ENCODE data around the gene TNNI3.
"Not testable (repeated sequence)": the region's sequence is repeated elsewhere in the genome, so short reads cannot be mapped to it uniquely, and the experiment has no call there.

TNNI3 gene

GRCh38 chr19:55157064-55157908 lies at the start of gene TNNI3:
TSS of gene TNNI3 (minus strand) at chr19:55157732. CDS start at chr19:55157589, 143 bp downstream.
- Mint-ChIP-seq H3K4me3 (no peak within 1 kb of the TSS), H3K4me1 (ENCODE audit: low read depth) (peaks cover 8% of the 10 kb centered on the region), H3K36me3 (ENCODE audit: low read depth) (no peaks in the 10 kb centered on the region), H3K27ac (no peak within 1 kb of the TSS), H3K9me3 (peaks cover 4% of the 10 kb centered on the region), H3K27me3 (ENCODE audit: low read depth) (peaks cover 33% of the 10 kb centered on the region)

GRCh38 chr19:55206664-55207500 lies 49.4 kb upstream of the TNNI3 start:
- peaks cover 2% of the 10 kb centered on the region for H3K4me1 Mint-ChIP-seq (ENCODE audit: low read depth)
- peak overlapping the region; percentile 11 for H3K4me3 Mint-ChIP-seq
- no peaks in the 10 kb centered on the region for H3K9me3 Mint-ChIP-seq
- peaks cover 18% of the 10 kb centered on the region for H3K27me3 Mint-ChIP-seq (ENCODE audit: low read depth)
- no peak overlapping the region for H3K27ac Mint-ChIP-seq
- no peaks in the 10 kb centered on the region for H3K36me3 Mint-ChIP-seq (ENCODE audit: low read depth)

DNA sequence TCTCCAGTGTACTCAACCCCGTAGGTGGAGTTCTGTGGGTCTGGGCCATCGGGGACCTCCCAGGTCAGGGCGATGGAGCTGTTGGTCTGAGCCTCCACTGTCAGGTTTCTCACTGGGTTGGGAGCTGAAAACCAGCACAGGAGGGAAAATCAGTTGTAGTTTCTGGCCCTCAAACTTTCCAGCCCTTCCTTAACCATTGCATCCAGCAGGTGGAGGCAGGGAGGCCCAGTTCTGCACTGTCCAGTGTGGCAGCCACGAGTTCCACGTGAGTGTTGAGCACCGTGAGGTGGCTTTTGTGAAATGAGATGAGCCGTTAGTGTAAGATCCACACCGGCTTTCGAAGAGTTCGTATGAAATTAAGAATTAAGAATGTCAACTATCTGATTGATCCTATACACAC lies 44.7 kb upstream of the TNNI3 start:
- H3K27me3 Mint-ChIP-seq (ENCODE audit: low read depth), result peaks cover 16% of the 10 kb centered on the region
- H3K4me1 Mint-ChIP-seq (ENCODE audit: low read depth); H3K36me3 Mint-ChIP-seq (ENCODE audit: low read depth); H3K9me3 Mint-ChIP-seq; H3K27ac Mint-ChIP-seq; H3K4me3 Mint-ChIP-seq: not testable (repeated sequence)

DNA sequence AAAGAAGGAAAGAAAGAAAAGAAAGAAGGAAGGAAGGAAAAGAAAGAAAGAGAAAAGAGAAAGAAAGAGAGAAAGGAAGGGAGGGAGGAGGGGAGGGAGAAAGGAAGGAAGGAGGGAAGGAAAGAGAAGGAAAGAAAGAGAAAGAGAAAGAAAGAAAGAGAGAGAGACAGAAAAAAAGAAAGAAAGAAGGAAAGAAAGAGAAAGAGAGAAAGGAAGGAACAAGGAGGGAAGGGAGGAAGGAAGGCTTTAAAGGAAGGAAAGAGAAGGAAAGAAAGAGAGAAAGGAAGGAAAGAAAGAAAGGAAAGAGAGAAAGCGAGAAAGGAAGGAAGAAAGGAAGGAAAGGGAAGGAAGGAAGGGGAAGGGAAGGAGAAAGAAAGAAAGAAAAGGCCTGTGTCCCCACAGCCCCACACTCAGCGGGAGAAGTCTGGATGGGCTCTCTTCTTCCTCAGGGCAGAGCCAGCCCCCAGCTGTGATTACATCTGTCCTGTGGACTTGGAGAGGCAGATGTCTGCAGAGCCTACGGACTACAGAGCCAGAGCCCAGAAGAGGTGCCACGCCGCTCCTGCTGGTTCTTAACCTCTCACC lies 42.2 kb upstream of the TNNI3 start:
- no peak overlapping the region for H3K4me3 Mint-ChIP-seq
- H3K36me3 Mint-ChIP-seq (ENCODE audit: low read depth), result no peaks in the 10 kb centered on the region
- peaks cover 1% of the 10 kb centered on the region for H3K4me1 Mint-ChIP-seq (ENCODE audit: low read depth)
- H3K27me3 Mint-ChIP-seq (ENCODE audit: low read depth), result peaks cover 14% of the 10 kb centered on the region
- no peaks in the 10 kb centered on the region for H3K9me3 Mint-ChIP-seq
- no peak overlapping the region for H3K27ac Mint-ChIP-seq

DNA sequence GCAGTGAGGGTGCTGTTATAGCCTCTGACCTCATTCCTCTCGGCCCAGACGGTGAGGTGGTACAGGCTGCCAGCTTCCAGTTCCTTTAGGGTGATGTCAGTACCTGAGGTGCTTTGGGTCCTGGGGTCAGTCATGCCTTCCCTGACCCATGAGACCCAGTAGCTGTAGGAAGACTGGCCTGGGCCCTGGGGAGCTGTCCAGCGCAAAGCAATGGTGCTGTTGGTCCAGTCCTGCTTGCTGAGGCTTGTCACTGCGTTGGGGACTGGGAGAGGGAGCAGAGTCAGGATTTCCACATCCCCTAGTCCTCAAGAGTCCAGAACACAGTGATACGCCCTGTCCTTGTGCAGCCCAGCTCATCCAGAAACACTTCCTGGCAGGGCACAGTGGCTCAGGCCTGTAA lies 41.1 kb upstream of the TNNI3 start:
- H3K4me1 Mint-ChIP-seq (ENCODE audit: low read depth), result peaks cover 1% of the 10 kb centered on the region
- H3K9me3 Mint-ChIP-seq, result no peaks in the 10 kb centered on the region
- no peak overlapping the region for H3K4me3 Mint-ChIP-seq
- peaks cover 12% of the 10 kb centered on the region for H3K27me3 Mint-ChIP-seq (ENCODE audit: low read depth)
- H3K27ac Mint-ChIP-seq, result no peak overlapping the region
- no peaks in the 10 kb centered on the region for H3K36me3 Mint-ChIP-seq (ENCODE audit: low read depth)

- Mint-ChIP-seq H3K4me3 (no peak overlapping the region), H3K27ac (no peak overlapping the region), H3K36me3 (ENCODE audit: low read depth) (no peaks in the 10 kb centered on the region), H3K9me3 (no peaks in the 10 kb centered on the region), H3K4me1 (ENCODE audit: low read depth) (peaks cover 1% of the 10 kb centered on the region), H3K27me3 (ENCODE audit: low read depth) (peaks cover 7% of the 10 kb centered on the region)
Measured at GRCh38 chr19:55197528-55197927, 40.0 kb upstream of the TNNI3 start.

DNA sequence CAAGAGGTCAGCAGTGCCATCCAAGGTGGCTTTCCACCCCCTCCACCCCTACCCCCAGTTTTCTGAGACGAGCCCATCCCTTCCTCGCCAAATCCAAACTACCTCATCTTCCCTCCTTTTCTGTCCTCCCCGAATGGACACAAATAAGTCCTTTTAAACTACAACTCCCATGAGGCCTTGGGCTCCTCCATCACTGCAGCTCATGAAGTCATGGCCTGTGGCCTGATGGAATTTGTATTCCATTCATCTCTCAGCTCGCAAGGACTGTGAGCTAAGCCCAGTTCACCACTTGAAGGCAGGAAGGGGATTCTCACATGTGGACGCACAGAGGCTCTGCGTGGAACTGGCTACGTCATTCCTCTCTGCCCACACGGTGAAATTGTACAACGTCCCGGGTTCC lies 39.3 kb upstream of the TNNI3 start:
- Mint-ChIP-seq H3K4me3 (no peak overlapping the region), H3K27me3 (ENCODE audit: low read depth) (peaks cover 7% of the 10 kb centered on the region), H3K36me3 (ENCODE audit: low read depth) (no peaks in the 10 kb centered on the region), H3K9me3 (no peaks in the 10 kb centered on the region), H3K4me1 (ENCODE audit: low read depth) (peaks cover 1% of the 10 kb centered on the region), H3K27ac (no peak overlapping the region)

GRCh38 chr19:55193481-55193880 lies 35.9 kb upstream of the TNNI3 start:
- Mint-ChIP-seq H3K36me3 (ENCODE audit: low read depth) (no peaks in the 10 kb centered on the region), H3K27ac (no peak overlapping the region), H3K4me1 (ENCODE audit: low read depth) (peaks cover 9% of the 10 kb centered on the region), H3K27me3 (ENCODE audit: low read depth) (no peaks in the 10 kb centered on the region), H3K4me3 (no peak overlapping the region), H3K9me3 (no peaks in the 10 kb centered on the region)

- no peaks in the 10 kb centered on the region for H3K9me3 Mint-ChIP-seq
- no peaks in the 10 kb centered on the region for H3K36me3 Mint-ChIP-seq (ENCODE audit: low read depth)
- peaks cover 10% of the 10 kb centered on the region for H3K27me3 Mint-ChIP-seq (ENCODE audit: low read depth)
- H3K4me1 Mint-ChIP-seq (ENCODE audit: low read depth), result peaks cover 12% of the 10 kb centered on the region
- peak overlapping the region; percentile 7 for H3K4me3 Mint-ChIP-seq
- H3K27ac Mint-ChIP-seq, result no peak overlapping the region
Measured at GRCh38 chr19:55189403-55189835, 31.9 kb upstream of the TNNI3 start.

DNA sequence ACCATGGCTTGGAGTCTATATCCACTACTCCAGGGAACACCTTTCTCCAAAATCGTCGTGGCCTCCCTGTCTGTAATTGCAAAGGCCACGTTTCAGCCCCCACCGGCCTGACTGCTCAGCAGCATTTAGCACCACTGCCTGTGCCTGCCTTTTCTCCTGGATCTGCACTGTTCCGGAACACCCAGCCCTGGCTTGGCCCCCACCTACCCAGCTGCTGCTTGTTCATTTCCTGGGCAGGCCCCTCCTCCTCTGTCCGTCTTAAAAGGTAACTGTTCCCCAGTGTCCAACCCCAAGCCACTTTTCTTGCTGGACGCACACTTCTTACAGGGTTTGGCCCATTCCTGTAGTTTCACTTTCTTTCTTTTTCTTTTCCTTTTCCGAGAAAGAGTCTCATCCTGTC lies 31.1 kb upstream of the TNNI3 start:
- H3K9me3 Mint-ChIP-seq, result no peaks in the 10 kb centered on the region
- H3K27me3 Mint-ChIP-seq (ENCODE audit: low read depth), result peaks cover 12% of the 10 kb centered on the region
- peak overlapping the region; percentile 64 for H3K27ac Mint-ChIP-seq
- H3K4me1 Mint-ChIP-seq (ENCODE audit: low read depth), result peaks cover 14% of the 10 kb centered on the region
- H3K4me3 Mint-ChIP-seq, result peak overlapping the region; percentile 26
- no peaks in the 10 kb centered on the region for H3K36me3 Mint-ChIP-seq (ENCODE audit: low read depth)

DNA sequence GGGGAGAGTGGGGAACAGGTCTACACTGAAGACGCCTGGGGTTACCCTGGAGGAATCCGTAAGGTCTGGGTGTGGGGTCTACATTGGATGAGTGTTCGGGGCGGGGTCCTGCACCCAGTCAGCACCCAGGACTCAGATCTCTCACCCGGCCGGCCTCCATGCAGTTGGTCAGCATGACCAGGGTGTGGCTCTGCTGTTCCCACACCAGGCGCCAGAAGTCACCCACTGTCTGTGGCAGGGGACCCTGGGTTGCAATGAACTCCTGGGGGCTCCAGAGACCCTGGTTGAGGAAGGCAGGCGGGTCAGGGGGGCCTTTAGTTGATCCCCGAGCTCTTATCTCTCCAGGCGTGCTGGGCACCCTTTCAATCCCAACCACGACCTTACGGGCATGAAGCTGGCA lies 28.5 kb upstream of the TNNI3 start:
- Mint-ChIP-seq H3K36me3 (ENCODE audit: low read depth) (no peaks in the 10 kb centered on the region), H3K27me3 (ENCODE audit: low read depth) (peaks cover 25% of the 10 kb centered on the region), H3K4me3 (no peak overlapping the region), H3K4me1 (ENCODE audit: low read depth) (peaks cover 14% of the 10 kb centered on the region), H3K9me3 (no peaks in the 10 kb centered on the region), H3K27ac (no peak overlapping the region)

- peaks cover 56% of the 10 kb centered on the region for H3K27me3 Mint-ChIP-seq (ENCODE audit: low read depth)
- H3K4me1 Mint-ChIP-seq (ENCODE audit: low read depth), result peaks cover 16% of the 10 kb centered on the region
- H3K4me3 Mint-ChIP-seq, result no peak overlapping the region
- no peaks in the 10 kb centered on the region for H3K36me3 Mint-ChIP-seq (ENCODE audit: low read depth)
- no peak overlapping the region for H3K27ac Mint-ChIP-seq
- H3K9me3 Mint-ChIP-seq, result no peaks in the 10 kb centered on the region
Measured at GRCh38 chr19:55181740-55182139, 24.2 kb upstream of the TNNI3 start.

DNA sequence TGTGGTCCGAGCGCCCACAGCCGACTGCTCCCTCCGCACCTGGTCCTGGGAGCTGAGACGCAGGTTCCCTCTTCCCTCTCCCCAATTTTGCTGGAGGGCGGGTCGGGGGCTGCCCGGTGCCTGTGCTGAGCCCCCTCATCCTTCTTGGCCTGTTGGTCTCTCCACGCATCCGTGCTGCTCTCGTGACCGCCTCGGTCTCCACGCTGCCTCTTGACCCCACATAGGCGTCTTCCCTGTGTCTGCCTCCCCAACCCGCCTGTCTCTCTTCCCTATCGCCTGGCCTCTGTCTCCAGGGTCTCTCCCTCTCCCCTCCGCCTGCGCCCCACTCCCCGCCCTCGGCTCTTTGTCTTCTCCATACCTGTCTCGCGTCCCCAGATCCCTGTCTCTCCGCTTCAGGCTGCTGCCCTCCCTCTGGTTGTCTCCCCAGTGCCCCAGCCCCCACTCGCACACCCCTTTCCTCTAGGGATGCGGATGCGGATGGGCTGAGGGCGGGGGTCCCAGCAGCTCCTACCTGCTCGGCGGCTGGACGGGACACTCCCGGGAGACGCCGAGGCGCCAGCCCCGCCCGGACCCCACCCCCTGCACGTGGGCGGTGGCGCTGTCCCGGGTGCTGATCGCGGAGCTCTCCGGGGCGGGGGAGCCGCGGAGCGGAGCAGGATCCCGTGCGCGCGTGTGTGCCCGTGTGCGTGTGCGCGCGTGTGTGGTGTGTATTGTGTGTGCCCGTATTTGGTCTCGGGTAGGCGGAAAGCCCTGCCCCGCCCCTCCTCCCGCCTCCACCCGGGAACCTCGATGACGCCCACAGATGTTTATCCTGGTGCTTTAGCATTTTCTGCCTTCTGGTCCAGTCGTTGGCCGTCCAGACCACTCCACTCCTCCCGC lies 22.3 kb upstream of the TNNI3 start, which contains the start of gene SYT5:
SYT5 (minus strand) TSS at position 684 of the 879 bp plus-strand sequence. CDS start 1,248 bp downstream, outside the sequence.
- peaks cover 16% of the 10 kb centered on the region for H3K4me1 Mint-ChIP-seq (ENCODE audit: low read depth)
- peak within 1 kb of the TSS; percentile 66 for H3K4me3 Mint-ChIP-seq
- H3K36me3 Mint-ChIP-seq (ENCODE audit: low read depth), result no peaks in the 10 kb centered on the region
- H3K27me3 Mint-ChIP-seq (ENCODE audit: low read depth), result peaks cover 57% of the 10 kb centered on the region
- peak within 1 kb of the TSS; percentile 49 for H3K27ac Mint-ChIP-seq
- no peaks in the 10 kb centered on the region for H3K9me3 Mint-ChIP-seq
